RWPE2 (cell line): ENCODE data around the gene NECTIN1.

Source experiments
- ATAC-seq: fragments of 200-7000 bp; cut with Tn5 transposase; 3 replicates; pipeline ENCODE4 v1.9.1; 2021; ENCODE audit warnings: low read depth
- DNase-seq: peaks from one replicate; pipeline ENCODE4 v3.0.0-alpha.2; 2020; ENCODE audit warnings: low spot score
- H3K27ac ChIP-seq: fragments of 450-650 bp; 2 replicates; pipeline ENCODE4 v1.5.1; 2017; ENCODE audit warnings: mild to moderate bottlenecking; ENCODE audit not compliant: poor library complexity, severe bottlenecking
- H3K27me3 ChIP-seq: fragments of 250-450 bp; sonication (Bioruptor Pico); 2 replicates; pipeline ENCODE4 v1.5.1; 2021; ENCODE audit warnings: mild to moderate bottlenecking, moderate library complexity; ENCODE audit not compliant: insufficient read depth, poor library complexity, severe bottlenecking
- H3K36me3 ChIP-seq: fragments of 250-450 bp; sonication (Bioruptor Pico); 2 replicates; pipeline ENCODE4 v1.5.1; 2020; ENCODE audit warnings: low read depth, mild to moderate bottlenecking, moderate library complexity
- H3K4me1 ChIP-seq: fragments of 250-450 bp; sonication (Bioruptor Pico); 2 replicates; pipeline ENCODE4 v1.5.1; 2021; ENCODE audit warnings: mild to moderate bottlenecking, moderate library complexity; ENCODE audit not compliant: insufficient read depth, poor library complexity, severe bottlenecking
- H3K4me3 ChIP-seq: fragments of 250-450 bp; sonication (Bioruptor Pico); 2 replicates; pipeline ENCODE4 v1.5.1; 2021; ENCODE audit warnings: mild to moderate bottlenecking, moderate library complexity; ENCODE audit not compliant: severe bottlenecking
- H3K9me3 ChIP-seq: fragments of 250-450 bp; sonication (Bioruptor Pico); 2 replicates; pipeline ENCODE4 v1.5.1; 2021; ENCODE audit warnings: mild to moderate bottlenecking, moderate library complexity; ENCODE audit not compliant: severe bottlenecking
- CTCF ChIP-seq: fragments of 450-650 bp; IDR thresholded peaks from one replicate; pipeline ENCODE4 v1.5.1; 2017; ENCODE audit warnings: mild to moderate bottlenecking, moderate library complexity; ENCODE audit not compliant: poor library complexity, severe bottlenecking

NECTIN1 gene

GRCh38 chr11:119776031-119776636, 47.1 kb upstream of the NECTIN1 start:
- ATAC-seq (no peak), DNase-seq (no peak)
- Histone ChIP-seq H3K4me3 (no peak overlapping the region), H3K27me3 (no peaks in the 10 kb centered on the region), H3K9me3 (no peaks in the 10 kb centered on the region), H3K4me1 (no peaks in the 10 kb centered on the region), H3K36me3 (no peaks in the 10 kb centered on the region), H3K27ac (no peak overlapping the region)
- TF ChIP-seq CTCF = no peak

GRCh38 chr11:119774172-119774763, 45.3 kb upstream of the NECTIN1 start:
- DNase-seq (no peak), ATAC-seq (no peak)
- H3K4me3 ChIP-seq = no peak overlapping the region
- TF ChIP-seq CTCF = no peak
- H3K27me3 ChIP-seq = no peaks in the 10 kb centered on the region
- H3K4me1 ChIP-seq = no peaks in the 10 kb centered on the region
- H3K27ac ChIP-seq = no peak overlapping the region
- H3K36me3 ChIP-seq = no peaks in the 10 kb centered on the region
- H3K9me3 ChIP-seq = no peaks in the 10 kb centered on the region

GRCh38 chr11:119772641-119773415, 43.8 kb upstream of the NECTIN1 start:
- TF ChIP-seq CTCF = no peak
- Histone ChIP-seq H3K36me3 (no peaks in the 10 kb centered on the region), H3K27me3 (peaks cover 7% of the 10 kb centered on the region), H3K4me1 (no peaks in the 10 kb centered on the region), H3K9me3 (no peaks in the 10 kb centered on the region), H3K4me3 (no peak overlapping the region), H3K27ac (no peak overlapping the region)
- no peak for DNase-seq
- ATAC-seq = no peak

GRCh38 chr11:119772076-119772475, 43.1 kb upstream of the NECTIN1 start:
- no peak for DNase-seq
- no peak overlapping the region for H3K4me3 ChIP-seq
- no peaks in the 10 kb centered on the region for H3K4me1 ChIP-seq
- no peak for TF ChIP-seq CTCF
- H3K27me3 ChIP-seq = peaks cover 9% of the 10 kb centered on the region
- H3K9me3 ChIP-seq = no peaks in the 10 kb centered on the region
- no peaks in the 10 kb centered on the region for H3K36me3 ChIP-seq
- no peak overlapping the region for H3K27ac ChIP-seq
- ATAC-seq = no peak
